HepG2 (cell line): ENCODE measurements around the gene CTRB2. TPM values are rescaled to one million over a fixed set of nuclear protein-coding genes. Genes with fewer than 3 reads are reported as not detected.

Source experiments
- BRCA1 ChIP-seq: sonication (generic); formaldehyde crosslinking; IDR thresholded peaks from 2 replicates; pipeline ENCODE4 v1.4.0; 2020; ENCODE audit warnings: missing genetic modification reagents
- CBX1 ChIP-seq: IDR thresholded peaks from one replicate; pipeline ENCODE4 v1.6.1; 2016; ENCODE audit warnings: antibody characterized with exemption, low read depth
- CREB1 ChIP-seq, 2 experiments: fragments of 450-650 bp in 1 of 2; IDR thresholded peaks; 2 replicates each; pipeline ENCODE4 v1.6.1; 2016 to 2017; ENCODE audit warnings: control low read depth in 1 of 2, mild to moderate bottlenecking in 1 of 2, missing compliant biosample characterization in 1 of 2, missing genetic modification characterization in 1 of 2
- CTCF ChIP-seq: sonication (generic); formaldehyde crosslinking; IDR thresholded peaks from 2 replicates; pipeline ENCODE4 v1.5.0; 2020; ENCODE audit warnings: mild to moderate bottlenecking, missing genetic modification reagents, moderate library complexity
- HNF1B ChIP-seq: sonication (generic); formaldehyde crosslinking; IDR thresholded peaks from 2 replicates; pipeline ENCODE4 v1.5.1; 2020; ENCODE audit warnings: mild to moderate bottlenecking, moderate library complexity, missing genetic modification reagents
- KLF9 ChIP-seq: IDR thresholded peaks from 2 replicates; pipeline ENCODE4 v1.6.1; 2016; ENCODE audit warnings: low read depth
- REPIN1 ChIP-seq: sonication (generic); formaldehyde crosslinking; IDR thresholded peaks from 2 replicates; pipeline ENCODE4 v1.8.0; 2022; ENCODE audit warnings: missing genetic modification reagents, low read depth, mild to moderate bottlenecking, borderline replicate concordance
- SALL1 ChIP-seq: sonication (generic); formaldehyde crosslinking; IDR thresholded peaks from 2 replicates; pipeline ENCODE4 v1.8.0; 2022; ENCODE audit warnings: mild to moderate bottlenecking, missing genetic modification reagents
- SAP130 ChIP-seq: IDR thresholded peaks from 2 replicates; pipeline ENCODE4 v1.6.1; 2016; ENCODE audit warnings: low read depth
- SIN3B ChIP-seq: fragments of 150-350 bp; IDR thresholded peaks from 2 replicates; pipeline ENCODE4 v1.6.1; 2014; ENCODE audit warnings: low read length
- TBP ChIP-seq: sonication (generic); formaldehyde crosslinking; IDR thresholded peaks from 2 replicates; pipeline ENCODE4 v1.5.0; 2020; ENCODE audit warnings: missing genetic modification reagents
- ZBTB44 ChIP-seq: sonication (generic); formaldehyde crosslinking; IDR thresholded peaks from 2 replicates; pipeline ENCODE4 v1.4.0; 2020; ENCODE audit warnings: missing genetic modification reagents
- ZC3H13 ChIP-seq: sonication (generic); formaldehyde crosslinking; IDR thresholded peaks from 2 replicates; pipeline ENCODE4 v1.8.1; 2023; ENCODE audit warnings: mild to moderate bottlenecking, missing genetic modification reagents, moderate library complexity
- ZHX2 ChIP-seq, 2 experiments: sonication (generic) in 1 of 2; formaldehyde crosslinking in 1 of 2; IDR thresholded peaks; 2 replicates each; pipeline versions ENCODE4 v1.6.1 to v1.9.0; 2014 to 2022; ENCODE audit warnings: antibody characterized with exemption in 1 of 2, borderline replicate concordance in 1 of 2, inconsistent platforms in 1 of 2, low read depth in 1 of 2, missing genetic modification reagents in 1 of 2
- ZNF44 ChIP-seq: sonication (generic); formaldehyde crosslinking; IDR thresholded peaks from 2 replicates; pipeline ENCODE4 v1.5.1; 2020; ENCODE audit warnings: mild to moderate bottlenecking, missing genetic modification reagents
- ZNF597 ChIP-seq: sonication (generic); formaldehyde crosslinking; IDR thresholded peaks from 2 replicates; pipeline ENCODE4 v1.5.0; 2020; ENCODE audit warnings: missing genetic modification reagents
- polyA plus RNA-seq, 8 experiments: library from polyadenylated mRNA; depleted of rRNA in 3 of 8; stranded (reverse) in 7 of 8; unstranded in 1 of 8; fragments of >200 nt; fragmentation: Illumina TruSeq in 4 of 8; extraction: Trizol in 4 of 8; gene quantifications; 2 replicates each; pipeline versions ENCODE4 v1.2.1 to v1.2.3, GENCODE V29; 2011 to 2016; ENCODE audit warnings: low read depth in 4 of 8, missing spikeins in 1 of 8, mixed read lengths in 1 of 8; ENCODE audit not compliant: insufficient read depth in 1 of 8
- total RNA-seq, 5 experiments: library from RNA; depleted of rRNA; stranded (reverse); fragments of >200 nt; fragmentation: Illumina TruSeq; extraction: Trizol; gene quantifications; 2 replicates each; pipeline ENCODE4 v1.2.3, GENCODE V29; 2016; ENCODE audit warnings: low read depth in 1 of 5

CTRB2 gene
- total and polyA plus RNA-seq, 2 of the 13 experiments (the other 11 are each of a cell fraction or from before 2014, with no cell fraction given) = 0.13 TPM; not detected in 1

GRCh38 chr16:75244225-75244809 is 37.4 kb upstream of the CTRB2 start (continued):
- TF ChIP-seq CTCF (0 out of 2 replicates have a peak, but pooled peaks have one; percentile 28), TBP (CRISPR knock-in tag) (no peak), ZC3H13 (no peak), HNF1B (no peak), CREB1 (IDR thresholded peaks at IDR 0.05) (no peak), CREB1 (CRISPR knock-in tag; IDR thresholded peaks at IDR 0.05) (no peak), SALL1 (no peak), CBX1 (no peak), ZNF44 (CRISPR knock-in tag) (no peak), ZNF597 (CRISPR knock-in tag) (no peak), SAP130 (CRISPR knock-in tag) (no peak), BRCA1 (CRISPR knock-in tag) (no peak), SIN3B (no peak), ZBTB44 (CRISPR knock-in tag) (no peak), REPIN1 (CRISPR knock-in tag) (no peak), KLF9 (CRISPR knock-in tag) (no peak), ZHX2 (IDR thresholded peaks at IDR 0.05; ENCODE audit: low read depth) (no peak), ZHX2 (CRISPR knock-in tag; IDR thresholded peaks at IDR 0.05; ENCODE audit: borderline replicate concordance) (no peak)
